GM12865 (cell line): Measurements from ENCODE around the gene CREBRF.
"Not testable (repeated sequence)": the region's sequence is repeated elsewhere in the genome, so short reads cannot be mapped to it uniquely, and the experiment has no call there.

ENCODE experiments used
- DNase-seq: peaks from one replicate; pipeline ENCODE4 v3.0.0; 2010; ENCODE audit warnings: low read depth
- H3K4me3 ChIP-seq: 2 replicates; pipeline ENCODE4 v1.5.1; 2011; ENCODE audit warnings: mild to moderate bottlenecking, low read depth, low read length, control low read depth
- CTCF ChIP-seq: IDR thresholded peaks from 2 replicates; pipeline ENCODE4 v1.5.1; 2011; ENCODE audit warnings: low read length, control low read depth, low read depth, inconsistent platforms; ENCODE audit not compliant: insufficient read depth; ENCODE audit errors: missing control alignments

CREBRF gene

GRCh38 chr5:173152547-173152946, 96.4 kb downstream of the CREBRF start:
- no peak overlapping the region for H3K4me3 ChIP-seq
- TF ChIP-seq CTCF, result no peak
- no peak for DNase-seq

- H3K4me3 ChIP-seq, result no peak overlapping the region
- TF ChIP-seq CTCF, result no peak
- no peak for DNase-seq
These were observed 97.7 kb downstream of the CREBRF start for GRCh38 chr5:173153842-173154241.

- not testable (repeated sequence) for H3K4me3 ChIP-seq, DNase-seq
These were observed 98.5 kb downstream of the CREBRF start for GRCh38 chr5:173154619-173155018.

- no peak for DNase-seq
These were observed 99.8 kb downstream of the CREBRF start for GRCh38 chr5:173155912-173156311.

GRCh38 chr5:173158366-173158765, 102.2 kb downstream of the CREBRF start:
- no peak overlapping the region for H3K4me3 ChIP-seq
- no peak for DNase-seq
- TF ChIP-seq CTCF, result no peak

More at GRCh38 chr5:173155912-173156311, 99.8 kb downstream of the CREBRF start:
- H3K4me3 ChIP-seq, result no peak overlapping the region
- TF ChIP-seq CTCF, result no peak

- no peak overlapping the region for H3K4me3 ChIP-seq
These were observed 103.1 kb downstream of the CREBRF start for GRCh38 chr5:173159256-173159655.

GRCh38 chr5:173161148-173161547, 105.0 kb downstream of the CREBRF start:
- DNase-seq, result no peak
- no peak for TF ChIP-seq CTCF
- no peak overlapping the region for H3K4me3 ChIP-seq

More at GRCh38 chr5:173159256-173159655, 103.1 kb downstream of the CREBRF start:
- TF ChIP-seq CTCF, result no peak
- no peak for DNase-seq
